ENCODE results near the gene SEM1. TPM values are rescaled to one million over a fixed set of nuclear protein-coding genes. Genes with fewer than 3 reads are reported as not detected.

The SEM1 gene
- total RNA-seq, 4 donors from 2014 or later: 18.6 to 66.0 (median 20.9) TPM

- Histone ChIP-seq H3K9me3 (no peaks in the 10 kb centered on the region), H3K36me3 (no peaks in the 10 kb centered on the region), H3K27ac (no peak overlapping the region), H3K4me3 (no peak overlapping the region), H3K4me1 (no peaks in the 10 kb centered on the region), H3K27me3 (peaks cover 0 to 4% (median 0%) of the 10 kb centered on the region in 3 donors)
- ATAC-seq (no peak), DNase-seq (no peak)
- in situ Hi-C loops (cut with MboI; ENCODE audit: low sequenced_read_pairs in 4 of 4) (no loop called here), intact Hi-C loops (cut with DNase I; ENCODE audit: low total_unique reads) (no loop called here)
- no peak for TF ChIP-seq POLR2A (IDR thresholded peaks at IDR 0.05)
Observed at GRCh38 chr7:96739167-96739566, 29.5 kb upstream of the SEM1 start.

GRCh38 chr7:96738705-96739104 lies 29.1 kb upstream of the SEM1 start:
- no peaks in the 10 kb centered on the region for H3K9me3 ChIP-seq
- H3K27me3 ChIP-seq: peaks cover 0 to 4% (median 0%) of the 10 kb centered on the region in 3 donors
- TF ChIP-seq CTCF (IDR thresholded peaks at IDR 0.05 in 4 of 5, conservative IDR thresholded peaks at IDR 0.05 in 1 of 5): no peak
- no peak for TF ChIP-seq POLR2A (IDR thresholded peaks at IDR 0.05)
- intact Hi-C loops (cut with DNase I; ENCODE audit: low total_unique reads): no loop called here
- in situ Hi-C loops (cut with MboI; ENCODE audit: low sequenced_read_pairs in 4 of 4): no loop called here
- H3K4me3 ChIP-seq: no peak overlapping the region
- no peaks in the 10 kb centered on the region for H3K36me3 ChIP-seq
- H3K4me1 ChIP-seq: no peaks in the 10 kb centered on the region
- H3K27ac ChIP-seq: no peak overlapping the region
- DNase-seq: no peak
- no peak for ATAC-seq

GRCh38 chr7:96737545-96738050 lies 28.0 kb upstream of the SEM1 start:
- intact Hi-C loops (cut with DNase I; ENCODE audit: low total_unique reads): no loop called here
- no peak for TF ChIP-seq CTCF (IDR thresholded peaks at IDR 0.05 in 4 of 5, conservative IDR thresholded peaks at IDR 0.05 in 1 of 5)
- no peak for TF ChIP-seq POLR2A (IDR thresholded peaks at IDR 0.05)
- Histone ChIP-seq H3K27me3 (peaks cover 0 to 4% (median 0%) of the 10 kb centered on the region in 3 donors), H3K9me3 (no peaks in the 10 kb centered on the region), H3K36me3 (no peaks in the 10 kb centered on the region), H3K27ac (no peak overlapping the region), H3K4me3 (no peak overlapping the region), H3K4me1 (no peaks in the 10 kb centered on the region)
- DNase-seq: no peak
- in situ Hi-C loops (cut with MboI; ENCODE audit: low sequenced_read_pairs in 4 of 4): no loop called here
- ATAC-seq: no peak

GRCh38 chr7:96734343-96734742 lies 24.7 kb upstream of the SEM1 start:
- H3K36me3 ChIP-seq: no peaks in the 10 kb centered on the region
- peaks cover 0 to 4% (median 0%) of the 10 kb centered on the region in 3 donors for H3K27me3 ChIP-seq
- H3K4me1 ChIP-seq: no peaks in the 10 kb centered on the region
- DNase-seq (no peak), ATAC-seq (no peak)
- no peaks in the 10 kb centered on the region for H3K9me3 ChIP-seq
- H3K4me3 ChIP-seq: no peak overlapping the region
- TF ChIP-seq POLR2A (IDR thresholded peaks at IDR 0.05) (no peak), CTCF (IDR thresholded peaks at IDR 0.05 in 4 of 5, conservative IDR thresholded peaks at IDR 0.05 in 1 of 5) (no peak)
- intact Hi-C loops (cut with DNase I; ENCODE audit: low total_unique reads) (no loop called here), in situ Hi-C loops (cut with MboI; ENCODE audit: low sequenced_read_pairs in 4 of 4) (no loop called here)
- H3K27ac ChIP-seq: no peak overlapping the region

DNA sequence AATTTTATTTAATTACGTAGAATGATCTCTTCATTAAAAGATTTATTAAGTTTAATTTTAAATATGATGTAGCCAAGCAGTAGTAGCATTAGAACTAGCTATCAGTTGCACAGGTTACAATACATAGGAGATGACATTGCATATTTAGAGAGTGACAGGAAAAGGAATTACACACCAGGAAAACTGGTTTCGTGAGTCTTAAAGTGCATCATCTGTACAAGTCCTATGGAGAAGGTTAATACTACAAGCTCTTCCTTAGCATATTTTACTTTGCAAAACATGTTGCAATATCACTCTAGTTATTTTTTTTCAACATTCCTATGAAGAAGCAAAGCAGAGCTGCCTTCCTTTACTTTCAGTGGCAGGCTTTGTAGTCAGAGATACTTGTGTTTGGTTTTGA lies 20.2 kb upstream of the SEM1 start:
- in situ Hi-C loops (cut with MboI; ENCODE audit: low sequenced_read_pairs in 4 of 4) (no loop called here), intact Hi-C loops (cut with DNase I; ENCODE audit: low total_unique reads) (no loop called here)

More for the DNA sequence above, 20.2 kb upstream of the SEM1 start:
- no peaks in the 10 kb centered on the region for H3K4me1 ChIP-seq
- H3K9me3 ChIP-seq: no peaks in the 10 kb centered on the region
- TF ChIP-seq CTCF (IDR thresholded peaks at IDR 0.05 in 4 of 5, conservative IDR thresholded peaks at IDR 0.05 in 1 of 5): no peak
- no peak for TF ChIP-seq POLR2A (IDR thresholded peaks at IDR 0.05)
- DNase-seq (no peak), ATAC-seq (no peak)
- H3K36me3 ChIP-seq: no peaks in the 10 kb centered on the region
- H3K27ac ChIP-seq: no peak overlapping the region
- H3K4me3 ChIP-seq: no peak overlapping the region
- no peaks in the 10 kb centered on the region for H3K27me3 ChIP-seq
